Left hindlimb (tissue), 1 donor: ENCODE data around the gene TMTC2.

ENCODE experiments used
- DNase-seq: peaks from one replicate; pipeline ENCODE4 v3.0.0-alpha.2; 2018

TMTC2 gene

GRCh38 chr12:82855872-82856271 lies 169.2 kb downstream of the TMTC2 start:
- DNase-seq: no peak

GRCh38 chr12:82857276-82857675 lies 170.6 kb downstream of the TMTC2 start:
- no peak for DNase-seq

- no peak for DNase-seq
Observed at GRCh38 chr12:82857911-82858533, 171.3 kb downstream of the TMTC2 start.

GRCh38 chr12:82858534-82858917 lies 171.8 kb downstream of the TMTC2 start:
- no peak for DNase-seq

- DNase-seq: no peak
Observed at GRCh38 chr12:82862069-82862841, 175.5 kb downstream of the TMTC2 start.

GRCh38 chr12:82862876-82863649 lies 176.4 kb downstream of the TMTC2 start:
- no peak for DNase-seq

- no peak for DNase-seq
Observed at GRCh38 chr12:82866227-82866775, 179.6 kb downstream of the TMTC2 start.

- DNase-seq: no peak
Observed at GRCh38 chr12:82866946-82867345, 180.2 kb downstream of the TMTC2 start.

- DNase-seq: no peak
Observed at GRCh38 chr12:82867762-82868500, 181.2 kb downstream of the TMTC2 start.

GRCh38 chr12:82870771-82871377 lies 184.2 kb downstream of the TMTC2 start:
- no peak for DNase-seq

- no peak for DNase-seq
Observed at GRCh38 chr12:82872088-82872487, 185.4 kb downstream of the TMTC2 start.

GRCh38 chr12:82873309-82873708 lies 186.6 kb downstream of the TMTC2 start:
- no peak for DNase-seq

GRCh38 chr12:82873951-82874350 lies 187.2 kb downstream of the TMTC2 start:
- DNase-seq: no peak

GRCh38 chr12:82874945-82875344 lies 188.2 kb downstream of the TMTC2 start:
- no peak for DNase-seq

GRCh38 chr12:82876075-82876474 lies 189.4 kb downstream of the TMTC2 start:
- DNase-seq: no peak

- DNase-seq: no peak
Observed at GRCh38 chr12:82877963-82878362, 191.3 kb downstream of the TMTC2 start.

- DNase-seq: no peak
Observed at GRCh38 chr12:82880442-82880901, 193.8 kb downstream of the TMTC2 start.

GRCh38 chr12:82883394-82884355 lies 197.0 kb downstream of the TMTC2 start:
- no peak for DNase-seq

- no peak for DNase-seq
Observed at GRCh38 chr12:82886671-82887340, 200.1 kb downstream of the TMTC2 start.

GRCh38 chr12:82893896-82894295 lies 207.2 kb downstream of the TMTC2 start:
- DNase-seq: no peak
